HG02973 (cell line): ENCODE results near the gene TWIST2.

Experiments
- ATAC-seq: cut with Tn5 transposase; IDR thresholded peaks from one replicate; pipeline ENCODE4 v1.9.1; 2021; ENCODE audit warnings: moderate library complexity; ENCODE audit not compliant: unreplicated experiment

The TWIST2 gene

DNA sequence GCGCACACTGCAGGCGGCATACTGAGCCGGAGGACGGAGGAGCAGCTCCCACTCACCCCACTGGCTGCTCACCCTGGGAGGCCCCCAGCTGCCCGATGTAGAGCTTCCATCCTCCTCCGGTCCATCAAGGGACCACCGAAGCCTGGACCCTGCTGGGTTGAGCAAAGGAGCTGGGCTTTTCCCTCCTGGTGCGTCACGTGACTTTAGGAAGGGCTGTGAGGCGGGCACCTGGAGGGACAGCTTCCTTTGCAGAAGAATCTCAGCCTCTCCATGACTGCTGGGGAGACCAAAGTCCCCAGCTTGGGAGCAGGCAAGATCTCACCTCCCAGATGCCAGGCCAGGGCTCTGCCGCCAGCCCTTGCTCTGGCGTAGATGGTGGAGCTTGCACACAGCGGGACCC is 102.7 kb downstream of the TWIST2 start:
- ATAC-seq, result no peak

- ATAC-seq, result no peak
Observed at GRCh38 chr2:238952261-238952919, 104.5 kb downstream of the TWIST2 start.

- ATAC-seq, result no peak
Observed at GRCh38 chr2:238954841-238955591, 107.1 kb downstream of the TWIST2 start.

- no peak for ATAC-seq
Observed at GRCh38 chr2:238955648-238956531, 108.0 kb downstream of the TWIST2 start.

DNA sequence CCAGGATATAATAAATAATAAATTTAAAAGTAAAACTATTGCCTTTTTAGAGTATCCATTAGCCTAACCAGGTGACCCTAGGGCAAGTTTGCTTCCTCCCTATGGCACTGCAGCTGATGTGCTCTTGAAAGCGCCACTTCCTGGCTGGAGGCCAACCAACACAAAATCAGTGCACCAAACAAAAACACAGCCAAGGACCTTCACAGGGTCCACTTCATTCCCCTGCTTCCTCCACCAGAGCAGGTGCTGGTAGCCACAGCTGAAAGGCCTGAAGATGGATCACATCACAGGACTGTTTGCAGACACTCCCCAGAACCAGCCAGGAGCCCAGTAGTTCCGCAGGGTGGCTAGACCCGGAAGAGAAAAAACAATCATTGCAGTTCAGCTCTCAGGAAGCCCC is 108.8 kb downstream of the TWIST2 start:
- ATAC-seq, result no peak
